K562 (cell line): Measurements from ENCODE around the gene PCAT6. TPM values are rescaled to one million over a fixed set of nuclear protein-coding genes. Genes with fewer than 3 reads are reported as not detected.
A peak's percentile ranks its signal among the peaks of the same experiment; 100 is the strongest.

ENCODE experiments used
- CCAR2 ChIP-seq: fragments of 200-400 bp; formaldehyde crosslinking; IDR thresholded peaks from 2 replicates; pipeline ENCODE4 v1.6.1; 2017; ENCODE audit warnings: mild to moderate bottlenecking, low read depth, low read length
- CEBPZ ChIP-seq: fragments of 150-350 bp; IDR thresholded peaks from 2 replicates; pipeline ENCODE4 v1.6.1; 2014; ENCODE audit warnings: low read depth, mild to moderate bottlenecking, low read length, borderline replicate concordance
- IRF2 ChIP-seq: sonication (generic); formaldehyde crosslinking; IDR thresholded peaks from 2 replicates; pipeline ENCODE4 v1.8.1; 2022; ENCODE audit warnings: mild to moderate bottlenecking, missing genetic modification reagents
- PHF21A ChIP-seq: fragments of 450-650 bp; IDR thresholded peaks from 2 replicates; pipeline ENCODE4 v1.6.1; 2017; ENCODE audit warnings: low read depth, borderline replicate concordance
- ZNF785 ChIP-seq: fragments of 250-450 bp; sonication (Bioruptor Pico); IDR thresholded peaks from 2 replicates; pipeline ENCODE4 v1.4.0; 2020; ENCODE audit warnings: mild to moderate bottlenecking
- polyA plus RNA-seq, 8 experiments: library from polyadenylated mRNA; depleted of rRNA in 4 of 8; stranded (reverse) in 5 of 8; unstranded in 3 of 8; fragments of >200 nt; fragmentation: Nextera tagmentation in 2 of 8; fragmentation: Illumina TruSeq in 1 of 8; extraction: Ambion mirVana in 2 of 8; extraction: Trizol in 1 of 8; gene quantifications; 2 replicates each; pipeline versions ENCODE4 v1.2.1 to v1.2.3, GENCODE V29; 2011 to 2014; ENCODE audit warnings: inconsistent platforms in 1 of 8, missing spikeins in 1 of 8
- total RNA-seq, 7 experiments: library from RNA; depleted of rRNA in 6 of 7; stranded (reverse); fragments of >200 nt in 6 of 7; fragmentation: Illumina TruSeq in 2 of 7; extraction: Trizol in 2 of 7; gene quantifications; 2 replicates each; pipeline versions ENCODE4 v1.2.1 to v1.2.3, GENCODE V29; 2011 to 2021; ENCODE audit warnings: low replicate concordance in 1 of 7
- TF ChIP-seq, protein P1 (sequence below): fragments of 250-450 bp; sonication (Bioruptor Pico); IDR thresholded peaks from 2 replicates; pipeline ENCODE4 v1.5.0; 2020; ENCODE audit warnings: mild to moderate bottlenecking, borderline replicate concordance
- TF ChIP-seq, protein P2 (sequence below): fragments of 250-450 bp; sonication (Bioruptor Pico); IDR thresholded peaks from 2 replicates; pipeline ENCODE4 v1.8.0; 2021; ENCODE audit warnings: moderate library complexity, mild to moderate bottlenecking, inconsistent platforms
- TF ChIP-seq, protein P3 (sequence below): fragments of 450-650 bp; IDR thresholded peaks from 2 replicates; pipeline ENCODE4 v1.7.0; 2016; ENCODE audit warnings: borderline replicate concordance
- TF ChIP-seq, protein P4 (sequence below), 2 experiments: fragments of 450-650 bp in 1 of 2; IDR thresholded peaks; 2 replicates each; pipeline ENCODE4 v1.6.1; 2011 to 2017; ENCODE audit warnings: low read depth in 2 of 2, antibody characterized with exemption in 1 of 2, borderline replicate concordance in 1 of 2, low read length in 1 of 2, mild to moderate bottlenecking in 1 of 2, mixed read lengths in 1 of 2; ENCODE audit not compliant: control insufficient read depth in 1 of 2
- TF ChIP-seq, protein P5 (sequence below): fragments of 450-650 bp; conservative IDR thresholded peaks from 2 replicates; pipeline ENCODE4 v1.6.1; 2016; ENCODE audit warnings: missing genetic modification characterization, low read depth, mild to moderate bottlenecking, missing compliant biosample characterization, moderate library complexity

PCAT6 gene
- total and polyA plus RNA-seq, 9 of the 15 experiments (the other 6 are each of a cell fraction or from before 2014, with no cell fraction given) = 0.25 to 2.4 (median 0.54) TPM; not detected in 1

- no peak for TF ChIP-seq CEBPZ
- no peak for TF ChIP-seq CCAR2
- TF ChIP-seq, protein P1, sequence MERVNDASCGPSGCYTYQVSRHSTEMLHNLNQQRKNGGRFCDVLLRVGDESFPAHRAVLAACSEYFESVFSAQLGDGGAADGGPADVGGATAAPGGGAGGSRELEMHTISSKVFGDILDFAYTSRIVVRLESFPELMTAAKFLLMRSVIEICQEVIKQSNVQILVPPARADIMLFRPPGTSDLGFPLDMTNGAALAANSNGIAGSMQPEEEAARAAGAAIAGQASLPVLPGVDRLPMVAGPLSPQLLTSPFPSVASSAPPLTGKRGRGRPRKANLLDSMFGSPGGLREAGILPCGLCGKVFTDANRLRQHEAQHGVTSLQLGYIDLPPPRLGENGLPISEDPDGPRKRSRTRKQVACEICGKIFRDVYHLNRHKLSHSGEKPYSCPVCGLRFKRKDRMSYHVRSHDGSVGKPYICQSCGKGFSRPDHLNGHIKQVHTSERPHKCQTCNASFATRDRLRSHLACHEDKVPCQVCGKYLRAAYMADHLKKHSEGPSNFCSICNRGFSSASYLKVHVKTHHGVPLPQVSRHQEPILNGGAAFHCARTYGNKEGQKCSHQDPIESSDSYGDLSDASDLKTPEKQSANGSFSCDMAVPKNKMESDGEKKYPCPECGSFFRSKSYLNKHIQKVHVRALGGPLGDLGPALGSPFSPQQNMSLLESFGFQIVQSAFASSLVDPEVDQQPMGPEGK (CRISPR knock-in tag) = no peak
- no peak for TF ChIP-seq ZNF785 (CRISPR knock-in tag)
- TF ChIP-seq, protein P2, sequence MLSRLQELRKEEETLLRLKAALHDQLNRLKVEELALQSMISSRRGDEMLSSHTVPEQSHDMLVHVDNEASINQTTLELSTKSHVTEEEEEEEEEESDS (CRISPR knock-in tag) = no peak
- TF ChIP-seq, protein P3, sequence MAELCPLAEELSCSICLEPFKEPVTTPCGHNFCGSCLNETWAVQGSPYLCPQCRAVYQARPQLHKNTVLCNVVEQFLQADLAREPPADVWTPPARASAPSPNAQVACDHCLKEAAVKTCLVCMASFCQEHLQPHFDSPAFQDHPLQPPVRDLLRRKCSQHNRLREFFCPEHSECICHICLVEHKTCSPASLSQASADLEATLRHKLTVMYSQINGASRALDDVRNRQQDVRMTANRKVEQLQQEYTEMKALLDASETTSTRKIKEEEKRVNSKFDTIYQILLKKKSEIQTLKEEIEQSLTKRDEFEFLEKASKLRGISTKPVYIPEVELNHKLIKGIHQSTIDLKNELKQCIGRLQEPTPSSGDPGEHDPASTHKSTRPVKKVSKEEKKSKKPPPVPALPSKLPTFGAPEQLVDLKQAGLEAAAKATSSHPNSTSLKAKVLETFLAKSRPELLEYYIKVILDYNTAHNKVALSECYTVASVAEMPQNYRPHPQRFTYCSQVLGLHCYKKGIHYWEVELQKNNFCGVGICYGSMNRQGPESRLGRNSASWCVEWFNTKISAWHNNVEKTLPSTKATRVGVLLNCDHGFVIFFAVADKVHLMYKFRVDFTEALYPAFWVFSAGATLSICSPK = no peak
- TF ChIP-seq, protein P4, sequence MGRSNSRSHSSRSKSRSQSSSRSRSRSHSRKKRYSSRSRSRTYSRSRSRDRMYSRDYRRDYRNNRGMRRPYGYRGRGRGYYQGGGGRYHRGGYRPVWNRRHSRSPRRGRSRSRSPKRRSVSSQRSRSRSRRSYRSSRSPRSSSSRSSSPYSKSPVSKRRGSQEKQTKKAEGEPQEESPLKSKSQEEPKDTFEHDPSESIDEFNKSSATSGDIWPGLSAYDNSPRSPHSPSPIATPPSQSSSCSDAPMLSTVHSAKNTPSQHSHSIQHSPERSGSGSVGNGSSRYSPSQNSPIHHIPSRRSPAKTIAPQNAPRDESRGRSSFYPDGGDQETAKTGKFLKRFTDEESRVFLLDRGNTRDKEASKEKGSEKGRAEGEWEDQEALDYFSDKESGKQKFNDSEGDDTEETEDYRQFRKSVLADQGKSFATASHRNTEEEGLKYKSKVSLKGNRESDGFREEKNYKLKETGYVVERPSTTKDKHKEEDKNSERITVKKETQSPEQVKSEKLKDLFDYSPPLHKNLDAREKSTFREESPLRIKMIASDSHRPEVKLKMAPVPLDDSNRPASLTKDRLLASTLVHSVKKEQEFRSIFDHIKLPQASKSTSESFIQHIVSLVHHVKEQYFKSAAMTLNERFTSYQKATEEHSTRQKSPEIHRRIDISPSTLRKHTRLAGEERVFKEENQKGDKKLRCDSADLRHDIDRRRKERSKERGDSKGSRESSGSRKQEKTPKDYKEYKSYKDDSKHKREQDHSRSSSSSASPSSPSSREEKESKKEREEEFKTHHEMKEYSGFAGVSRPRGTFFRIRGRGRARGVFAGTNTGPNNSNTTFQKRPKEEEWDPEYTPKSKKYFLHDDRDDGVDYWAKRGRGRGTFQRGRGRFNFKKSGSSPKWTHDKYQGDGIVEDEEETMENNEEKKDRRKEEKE (IDR thresholded peaks at IDR 0.05; ENCODE audit: borderline replicate concordance in 1 of 2, control insufficient read depth in 1 of 2, low read depth in 2 of 2, low read length in 1 of 2) = no peak
- no peak for TF ChIP-seq PHF21A
- no peak for TF ChIP-seq IRF2 (CRISPR knock-in tag)
- TF ChIP-seq, protein P5, sequence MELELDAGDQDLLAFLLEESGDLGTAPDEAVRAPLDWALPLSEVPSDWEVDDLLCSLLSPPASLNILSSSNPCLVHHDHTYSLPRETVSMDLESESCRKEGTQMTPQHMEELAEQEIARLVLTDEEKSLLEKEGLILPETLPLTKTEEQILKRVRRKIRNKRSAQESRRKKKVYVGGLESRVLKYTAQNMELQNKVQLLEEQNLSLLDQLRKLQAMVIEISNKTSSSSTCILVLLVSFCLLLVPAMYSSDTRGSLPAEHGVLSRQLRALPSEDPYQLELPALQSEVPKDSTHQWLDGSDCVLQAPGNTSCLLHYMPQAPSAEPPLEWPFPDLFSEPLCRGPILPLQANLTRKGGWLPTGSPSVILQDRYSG (tag) = peak; percentile 98
These were observed 4.6 kb upstream of the PCAT6 start (continued) for GRCh38 chr1:202805886-202806844.
